WTC11 (cell line): ENCODE measurements around the gene NKG7. TPM values are rescaled to one million over a fixed set of nuclear protein-coding genes. Genes with fewer than 3 reads are reported as not detected.

ENCODE experiments used
- E2F1 ChIP-seq: sonication (generic); formaldehyde crosslinking; IDR thresholded peaks from 2 replicates; pipeline ENCODE4 v1.8.0; 2022; ENCODE audit warnings: mild to moderate bottlenecking, missing genetic modification reagents
- E2F5 ChIP-seq: sonication (generic); formaldehyde crosslinking; IDR thresholded peaks from 2 replicates; pipeline ENCODE4 v1.8.1; 2022; ENCODE audit warnings: mild to moderate bottlenecking, moderate library complexity, missing genetic modification reagents
- ELF4 ChIP-seq: sonication (generic); formaldehyde crosslinking; IDR thresholded peaks from 2 replicates; pipeline ENCODE4 v1.8.1; 2022; ENCODE audit warnings: low read depth, mild to moderate bottlenecking, moderate library complexity, missing genetic modification reagents
- EMX1 ChIP-seq: fragments of 250-450 bp; sonication (Bioruptor Pico); IDR thresholded peaks from 2 replicates; pipeline ENCODE4 v1.8.0; 2021; ENCODE audit warnings: mild to moderate bottlenecking
- ETV6 ChIP-seq: sonication (generic); formaldehyde crosslinking; IDR thresholded peaks from 2 replicates; pipeline ENCODE4 v1.8.1; 2022; ENCODE audit warnings: mild to moderate bottlenecking, missing genetic modification reagents
- FOXP4 ChIP-seq: sonication (generic); formaldehyde crosslinking; IDR thresholded peaks from 2 replicates; pipeline ENCODE4 v1.8.0; 2022; ENCODE audit warnings: mild to moderate bottlenecking, missing genetic modification reagents
- IRF1 ChIP-seq: sonication (generic); formaldehyde crosslinking; IDR thresholded peaks from 2 replicates; pipeline ENCODE4 v1.8.0; 2023; ENCODE audit warnings: missing genetic modification reagents
- IRF2 ChIP-seq: sonication (generic); formaldehyde crosslinking; IDR thresholded peaks from 2 replicates; pipeline ENCODE4 v1.8.0; 2022; ENCODE audit warnings: low read depth, missing genetic modification reagents, borderline replicate concordance
- NR1H2 ChIP-seq: sonication (generic); formaldehyde crosslinking; IDR thresholded peaks from 2 replicates; pipeline ENCODE4 v1.9.0; 2021; ENCODE audit warnings: mild to moderate bottlenecking, moderate library complexity, missing genetic modification reagents
- OVOL2 ChIP-seq: fragments of 250-450 bp; sonication (Bioruptor Pico); IDR thresholded peaks from 2 replicates; pipeline ENCODE4 v1.9.0; 2021; ENCODE audit warnings: mild to moderate bottlenecking, borderline replicate concordance
- RELA ChIP-seq: sonication (generic); formaldehyde crosslinking; IDR thresholded peaks from 2 replicates; pipeline ENCODE4 v1.8.1; 2022; ENCODE audit warnings: missing genetic modification reagents, mild to moderate bottlenecking, borderline replicate concordance
- SOX15 ChIP-seq: fragments of 250-450 bp; sonication (Bioruptor Pico); IDR thresholded peaks from 2 replicates; pipeline ENCODE4 v1.9.0; 2021; ENCODE audit warnings: mild to moderate bottlenecking
- TEAD4 ChIP-seq: sonication (generic); formaldehyde crosslinking; IDR thresholded peaks from 2 replicates; pipeline ENCODE4 v1.8.0; 2022; ENCODE audit warnings: mild to moderate bottlenecking, missing genetic modification reagents
- TP53 ChIP-seq: sonication (generic); formaldehyde crosslinking; IDR thresholded peaks from 2 replicates; pipeline ENCODE4 v1.8.1; 2023; ENCODE audit warnings: mild to moderate bottlenecking, missing genetic modification reagents
- ZBTB21 ChIP-seq: sonication (generic); formaldehyde crosslinking; IDR thresholded peaks from 2 replicates; pipeline ENCODE4 v1.8.1; 2023; ENCODE audit warnings: mild to moderate bottlenecking, missing genetic modification reagents, borderline replicate concordance
- ZNF281 ChIP-seq: sonication (generic); formaldehyde crosslinking; IDR thresholded peaks from 2 replicates; pipeline ENCODE4 v1.8.0; 2023; ENCODE audit warnings: mild to moderate bottlenecking, missing genetic modification reagents
- ZNF317 ChIP-seq: sonication (generic); formaldehyde crosslinking; IDR thresholded peaks from 2 replicates; pipeline ENCODE4 v1.8.1; 2023; ENCODE audit warnings: low read depth, mild to moderate bottlenecking, moderate library complexity, missing genetic modification reagents, borderline replicate concordance
- ZNF396 ChIP-seq: fragments of 250-450 bp; sonication (Bioruptor Pico); IDR thresholded peaks from 2 replicates; pipeline ENCODE4 v1.8.0; 2021; ENCODE audit warnings: mild to moderate bottlenecking, moderate library complexity, borderline replicate concordance
- ZNF416 ChIP-seq: fragments of 250-450 bp; sonication (Bioruptor Pico); IDR thresholded peaks from 2 replicates; pipeline ENCODE4 v1.9.0; 2021; ENCODE audit warnings: mild to moderate bottlenecking, inconsistent platforms
- ZNF423 ChIP-seq: fragments of 250-450 bp; sonication (Bioruptor Pico); IDR thresholded peaks from 2 replicates; pipeline ENCODE4 v2.1.2; 2022; ENCODE audit warnings: mild to moderate bottlenecking, moderate library complexity
- total RNA-seq: library from RNA; stranded (reverse); gene quantifications from 3 replicates; pipeline ENCODE4 v1.2.3, GENCODE V29; 2021
- TF ChIP-seq, protein P1 (sequence below): sonication (generic); formaldehyde crosslinking; IDR thresholded peaks from 2 replicates; pipeline ENCODE4 v1.8.0; 2022; ENCODE audit warnings: missing genetic modification reagents
- TF ChIP-seq, protein P2 (sequence below): fragments of 250-450 bp; sonication (Bioruptor Pico); IDR thresholded peaks from 2 replicates; pipeline ENCODE4 v2.1.2; 2022; ENCODE audit warnings: mild to moderate bottlenecking, moderate library complexity
- TF ChIP-seq, protein P3 (sequence below): sonication (generic); formaldehyde crosslinking; IDR thresholded peaks from 2 replicates; pipeline ENCODE4 v1.8.1; 2023; ENCODE audit warnings: mild to moderate bottlenecking, missing genetic modification reagents, moderate library complexity
- TF ChIP-seq, protein P4 (sequence below): sonication (generic); formaldehyde crosslinking; IDR thresholded peaks from 2 replicates; pipeline ENCODE4 v1.8.1; 2023; ENCODE audit warnings: mild to moderate bottlenecking, missing genetic modification reagents

Gene NKG7
- total RNA-seq, 1 experiment from 2014 or later = 0.63 TPM

DNA sequence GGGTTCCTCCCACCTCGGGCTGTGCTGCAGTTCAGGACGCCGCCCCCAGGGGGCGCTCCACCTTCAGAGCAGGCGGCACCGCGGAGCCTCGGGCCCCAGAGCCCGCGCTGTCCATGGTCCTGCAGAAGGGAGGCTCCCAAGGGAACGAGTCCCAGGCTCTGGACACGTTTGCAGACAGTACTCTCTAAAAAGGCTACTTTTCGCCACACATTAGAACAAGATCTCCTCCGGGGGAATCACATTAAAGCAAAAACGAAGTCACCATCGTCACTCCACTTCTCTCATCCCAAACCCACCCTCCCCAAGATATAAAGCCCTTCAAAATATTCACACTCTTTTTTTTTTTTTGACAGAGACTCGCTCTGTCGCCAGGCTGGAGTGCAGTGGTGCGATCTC, 49.6 kb upstream of the NKG7 start (continued):
- TF ChIP-seq OVOL2 (CRISPR knock-in tag) (no peak), FOXP4 (peak; percentile 99), ZNF416 (0 out of 2 replicates have a peak, but pooled peaks have one; percentile 20), ELF4 (CRISPR knock-in tag) (peak; percentile 85; the same call in 1 of the 2 replicates), NR1H2 (CRISPR knock-in tag) (0 out of 2 replicates have a peak, but pooled peaks have one; percentile 60), IRF2 (CRISPR knock-in tag) (peak; percentile 43; the same call in 1 of the 2 replicates), E2F5 (CRISPR knock-in tag) (0 out of 2 replicates have a peak, but pooled peaks have one; percentile 63), ETV6 (CRISPR knock-in tag) (peak; percentile 92), EMX1 (CRISPR knock-in tag) (no peak), RELA (CRISPR knock-in tag) (peak; percentile 89; the same call in 1 of the 2 replicates), ZBTB21 (CRISPR knock-in tag) (peak; percentile 64; the same call in 1 of the 2 replicates), ZNF281 (CRISPR knock-in tag) (peak; percentile 95), ZNF396 (CRISPR knock-in tag) (no peak), IRF1 (CRISPR knock-in tag) (peak; percentile 93), ZNF317 (CRISPR knock-in tag) (0 out of 2 replicates have a peak, but pooled peaks have one; percentile 47), SOX15 (no peak), TP53 (CRISPR knock-in tag) (peak; percentile 94), TEAD4 (CRISPR knock-in tag) (peak; percentile 89; the same call in 1 of the 2 replicates), ZNF423 (CRISPR knock-in tag) (no peak), E2F1 (CRISPR knock-in tag) (peak; percentile 87)
- TF ChIP-seq, protein P1, sequence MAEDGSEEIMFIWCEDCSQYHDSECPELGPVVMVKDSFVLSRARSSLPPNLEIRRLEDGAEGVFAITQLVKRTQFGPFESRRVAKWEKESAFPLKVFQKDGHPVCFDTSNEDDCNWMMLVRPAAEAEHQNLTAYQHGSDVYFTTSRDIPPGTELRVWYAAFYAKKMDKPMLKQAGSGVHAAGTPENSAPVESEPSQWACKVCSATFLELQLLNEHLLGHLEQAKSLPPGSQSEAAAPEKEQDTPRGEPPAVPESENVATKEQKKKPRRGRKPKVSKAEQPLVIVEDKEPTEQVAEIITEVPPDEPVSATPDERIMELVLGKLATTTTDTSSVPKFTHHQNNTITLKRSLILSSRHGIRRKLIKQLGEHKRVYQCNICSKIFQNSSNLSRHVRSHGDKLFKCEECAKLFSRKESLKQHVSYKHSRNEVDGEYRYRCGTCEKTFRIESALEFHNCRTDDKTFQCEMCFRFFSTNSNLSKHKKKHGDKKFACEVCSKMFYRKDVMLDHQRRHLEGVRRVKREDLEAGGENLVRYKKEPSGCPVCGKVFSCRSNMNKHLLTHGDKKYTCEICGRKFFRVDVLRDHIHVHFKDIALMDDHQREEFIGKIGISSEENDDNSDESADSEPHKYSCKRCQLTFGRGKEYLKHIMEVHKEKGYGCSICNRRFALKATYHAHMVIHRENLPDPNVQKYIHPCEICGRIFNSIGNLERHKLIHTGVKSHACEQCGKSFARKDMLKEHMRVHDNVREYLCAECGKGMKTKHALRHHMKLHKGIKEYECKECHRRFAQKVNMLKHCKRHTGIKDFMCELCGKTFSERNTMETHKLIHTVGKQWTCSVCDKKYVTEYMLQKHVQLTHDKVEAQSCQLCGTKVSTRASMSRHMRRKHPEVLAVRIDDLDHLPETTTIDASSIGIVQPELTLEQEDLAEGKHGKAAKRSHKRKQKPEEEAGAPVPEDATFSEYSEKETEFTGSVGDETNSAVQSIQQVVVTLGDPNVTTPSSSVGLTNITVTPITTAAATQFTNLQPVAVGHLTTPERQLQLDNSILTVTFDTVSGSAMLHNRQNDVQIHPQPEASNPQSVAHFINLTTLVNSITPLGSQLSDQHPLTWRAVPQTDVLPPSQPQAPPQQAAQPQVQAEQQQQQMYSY (CRISPR knock-in tag) = no peak
- TF ChIP-seq, protein P2, sequence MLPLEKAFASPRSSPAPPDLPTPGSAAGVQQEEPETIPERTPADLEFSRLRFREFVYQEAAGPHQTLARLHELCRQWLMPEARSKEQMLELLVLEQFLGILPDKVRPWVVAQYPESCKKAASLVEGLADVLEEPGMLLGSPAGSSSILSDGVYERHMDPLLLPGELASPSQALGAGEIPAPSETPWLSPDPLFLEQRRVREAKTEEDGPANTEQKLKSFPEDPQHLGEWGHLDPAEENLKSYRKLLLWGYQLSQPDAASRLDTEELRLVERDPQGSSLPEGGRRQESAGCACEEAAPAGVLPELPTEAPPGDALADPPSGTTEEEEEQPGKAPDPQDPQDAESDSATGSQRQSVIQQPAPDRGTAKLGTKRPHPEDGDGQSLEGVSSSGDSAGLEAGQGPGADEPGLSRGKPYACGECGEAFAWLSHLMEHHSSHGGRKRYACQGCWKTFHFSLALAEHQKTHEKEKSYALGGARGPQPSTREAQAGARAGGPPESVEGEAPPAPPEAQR (CRISPR knock-in tag) = no peak
- TF ChIP-seq, protein P3, sequence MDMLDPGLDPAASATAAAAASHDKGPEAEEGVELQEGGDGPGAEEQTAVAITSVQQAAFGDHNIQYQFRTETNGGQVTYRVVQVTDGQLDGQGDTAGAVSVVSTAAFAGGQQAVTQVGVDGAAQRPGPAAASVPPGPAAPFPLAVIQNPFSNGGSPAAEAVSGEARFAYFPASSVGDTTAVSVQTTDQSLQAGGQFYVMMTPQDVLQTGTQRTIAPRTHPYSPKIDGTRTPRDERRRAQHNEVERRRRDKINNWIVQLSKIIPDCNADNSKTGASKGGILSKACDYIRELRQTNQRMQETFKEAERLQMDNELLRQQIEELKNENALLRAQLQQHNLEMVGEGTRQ = no peak
- TF ChIP-seq, protein P4, sequence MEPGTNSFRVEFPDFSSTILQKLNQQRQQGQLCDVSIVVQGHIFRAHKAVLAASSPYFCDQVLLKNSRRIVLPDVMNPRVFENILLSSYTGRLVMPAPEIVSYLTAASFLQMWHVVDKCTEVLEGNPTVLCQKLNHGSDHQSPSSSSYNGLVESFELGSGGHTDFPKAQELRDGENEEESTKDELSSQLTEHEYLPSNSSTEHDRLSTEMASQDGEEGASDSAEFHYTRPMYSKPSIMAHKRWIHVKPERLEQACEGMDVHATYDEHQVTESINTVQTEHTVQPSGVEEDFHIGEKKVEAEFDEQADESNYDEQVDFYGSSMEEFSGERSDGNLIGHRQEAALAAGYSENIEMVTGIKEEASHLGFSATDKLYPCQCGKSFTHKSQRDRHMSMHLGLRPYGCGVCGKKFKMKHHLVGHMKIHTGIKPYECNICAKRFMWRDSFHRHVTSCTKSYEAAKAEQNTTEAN (CRISPR knock-in tag) = peak; percentile 87; the same call in 1 of the 2 replicates
